Kidney tubule cell (primary cell): ENCODE results near the gene LAMB1.
"Not testable (repeated sequence)": the region's sequence is repeated elsewhere in the genome, so short reads cannot be mapped to it uniquely, and the experiment has no call there.

ENCODE experiments used
- DNase-seq: peaks from one replicate; pipeline ENCODE4 v3.0.0-alpha.2; 2018; ENCODE audit warnings: low spot score

The LAMB1 gene

DNA sequence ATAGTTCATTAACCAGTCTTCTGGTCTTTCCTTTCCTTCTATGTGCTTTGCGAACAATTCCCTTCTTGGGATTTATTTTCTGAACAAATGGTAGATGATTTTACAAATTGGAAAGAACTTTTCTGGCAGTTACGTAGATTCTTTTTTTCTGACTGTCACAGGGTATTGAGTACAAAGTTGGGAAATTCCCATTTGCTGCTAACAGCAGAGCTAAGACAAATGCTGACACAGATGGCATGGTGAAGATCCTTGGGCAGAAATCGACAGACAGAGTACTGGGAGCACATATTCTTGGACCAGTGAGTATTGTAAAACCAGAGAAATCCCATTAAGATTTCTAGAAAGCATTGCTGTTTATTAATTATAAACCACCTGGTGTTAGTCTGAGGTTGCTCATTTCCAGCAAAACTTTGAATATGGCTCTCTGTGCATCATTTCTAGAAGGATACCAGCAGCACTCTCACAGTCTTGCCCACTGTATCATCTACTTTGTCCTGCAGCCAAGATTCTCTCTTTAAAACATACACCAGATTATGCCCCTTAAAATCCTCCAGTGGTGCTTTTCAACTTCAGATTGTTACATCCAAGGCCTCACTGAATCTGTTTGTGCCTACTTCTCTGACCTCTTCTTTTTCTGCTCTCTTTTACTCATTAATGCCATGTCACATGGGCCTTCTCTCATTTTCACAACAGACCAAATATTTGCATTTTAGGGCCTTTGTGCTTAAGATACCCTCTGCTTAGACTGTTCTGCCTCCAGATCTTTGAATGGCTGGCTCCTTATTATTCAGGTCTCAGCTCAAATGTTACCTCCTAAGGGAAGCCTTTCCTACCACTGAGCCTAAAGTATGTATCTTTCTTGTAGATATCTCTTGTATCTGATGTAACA, 85.0 kb downstream of the LAMB1 start:
- DNase-seq = peak; percentile 12

DNA sequence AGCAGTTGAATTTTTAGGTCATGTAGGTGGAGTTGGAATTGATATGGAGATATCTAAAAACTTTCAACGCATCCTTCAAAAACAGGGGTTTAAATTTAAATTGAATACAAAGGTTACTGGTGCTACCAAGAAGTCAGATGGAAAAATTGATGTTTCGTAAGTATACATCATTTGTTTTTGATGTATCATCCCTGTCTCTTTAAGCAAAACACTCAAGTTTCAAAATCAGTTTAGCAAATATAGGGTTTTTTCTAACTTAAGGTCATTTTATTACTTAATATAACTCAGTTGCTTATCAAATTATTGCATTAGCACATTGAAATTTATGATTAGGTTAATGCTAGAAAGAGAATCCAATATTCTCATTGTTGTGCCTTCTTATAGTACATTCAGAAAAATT, 87.4 kb downstream of the LAMB1 start:
- DNase-seq = no peak

DNA sequence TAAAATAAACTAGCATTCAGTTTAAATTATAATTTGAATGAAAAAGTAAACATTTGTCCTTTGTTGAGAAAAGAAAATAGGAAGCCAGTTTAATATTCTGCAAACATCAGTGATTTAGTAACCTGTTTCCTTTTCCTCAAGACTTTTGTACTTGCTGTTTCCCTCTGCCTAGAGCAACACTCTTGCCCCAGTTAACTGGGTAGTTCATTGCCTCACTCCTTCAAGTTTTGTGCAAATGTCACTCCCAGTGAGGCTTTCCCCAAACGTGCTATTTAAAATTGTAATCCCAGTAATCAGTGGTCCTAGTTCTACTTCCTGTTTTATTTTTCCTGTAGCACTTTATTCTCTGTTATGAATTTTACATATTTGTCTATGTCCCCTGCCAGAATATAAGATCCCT, 88.1 kb downstream of the LAMB1 start:
- no peak for DNase-seq

DNA sequence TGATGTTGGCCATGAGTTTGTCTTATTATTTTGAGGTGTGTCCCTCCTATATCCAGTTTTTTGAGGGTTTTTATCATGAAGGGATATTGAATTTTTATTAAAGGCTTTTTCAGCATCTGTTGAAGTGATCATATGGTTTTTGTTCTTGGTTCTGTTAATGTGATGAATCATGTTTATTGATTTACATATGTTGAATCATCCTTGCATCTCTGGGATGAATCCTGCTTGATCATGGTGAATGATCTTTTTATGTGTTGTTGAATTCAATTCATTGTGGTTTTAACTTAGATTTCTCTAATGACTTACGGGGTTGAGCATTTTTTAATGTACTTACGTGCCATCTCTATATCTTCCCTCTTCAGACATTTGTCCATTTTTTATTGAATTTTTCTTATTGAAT, 89.1 kb downstream of the LAMB1 start:
- no peak for DNase-seq

DNA sequence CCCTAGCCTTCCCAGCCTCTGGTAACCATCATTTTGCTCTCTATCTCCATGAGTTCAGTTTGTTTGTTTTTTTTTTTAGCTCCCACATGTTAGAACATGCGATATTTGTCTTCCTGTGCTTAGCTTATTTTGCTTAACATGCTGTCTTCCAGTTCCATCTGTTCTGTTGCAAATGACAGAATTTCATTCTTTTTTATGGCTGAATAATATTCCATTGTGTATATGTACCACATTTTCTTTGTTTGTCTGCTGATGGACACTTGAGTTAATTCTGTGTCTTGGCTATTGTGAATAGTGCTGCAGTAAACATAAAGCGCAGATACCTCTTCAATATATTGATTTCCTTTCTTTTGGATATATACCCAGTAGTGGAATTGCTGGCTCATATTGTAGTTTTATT, 91.0 kb downstream of the LAMB1 start:
- no peak for DNase-seq

DNA sequence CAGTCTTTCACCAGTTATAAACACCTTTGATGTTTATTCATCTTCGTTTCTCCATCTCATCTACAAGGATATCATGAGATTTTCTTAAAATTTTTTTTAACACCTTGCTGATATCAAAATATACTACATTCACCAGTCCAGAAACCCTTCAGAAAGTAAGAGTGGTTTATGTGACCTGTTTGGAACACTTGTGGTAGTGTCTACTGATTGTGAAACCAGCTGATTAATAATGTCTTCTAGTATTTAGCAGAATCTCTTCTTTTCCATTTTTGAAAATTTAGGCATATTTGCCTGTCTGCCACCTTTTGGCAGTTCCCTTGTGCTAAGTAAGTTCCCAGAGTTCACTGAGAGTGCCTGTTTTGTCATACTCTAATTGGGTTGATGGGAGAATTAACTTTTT, 93.5 kb downstream of the LAMB1 start:
- DNase-seq = no peak

DNA sequence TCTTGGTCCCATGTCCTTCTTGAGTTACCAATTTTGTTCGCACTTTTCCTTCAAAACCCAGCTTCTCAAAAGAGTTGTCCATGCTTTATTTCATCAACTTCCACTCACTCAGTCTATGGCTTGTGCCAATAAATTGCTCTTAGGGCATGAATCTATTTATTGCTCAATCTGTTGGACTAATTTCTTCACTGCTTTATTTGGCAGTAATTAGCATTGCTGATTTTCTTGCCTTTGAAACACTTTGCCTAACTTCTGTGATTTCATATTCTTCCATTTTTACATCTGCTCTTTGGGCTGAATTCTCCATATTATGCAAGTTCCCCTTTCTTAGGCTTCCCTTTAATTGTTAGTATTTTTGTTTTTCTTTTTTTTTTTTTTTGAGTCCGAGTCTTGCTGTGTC, 95.2 kb downstream of the LAMB1 start:
- DNase-seq = no peak

DNA sequence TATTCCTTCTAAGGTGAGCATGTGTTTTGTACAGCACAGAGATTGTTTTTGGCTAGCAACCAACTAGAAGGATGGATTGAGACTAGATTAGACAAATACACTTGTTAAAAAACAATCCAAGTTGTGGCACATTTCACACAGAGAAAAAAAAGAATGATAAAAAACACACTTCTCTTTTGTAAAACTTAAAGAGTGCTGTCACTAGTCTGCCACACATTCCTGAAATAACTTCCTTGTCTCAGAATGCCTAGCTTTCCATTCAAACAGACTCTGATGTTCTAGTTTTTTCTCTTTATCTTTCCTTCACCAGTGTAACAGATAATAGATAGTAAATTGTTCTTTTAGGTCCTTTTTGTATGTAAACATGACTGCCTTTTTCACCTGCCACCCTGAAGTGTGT, 100.6 kb downstream of the LAMB1 start:
- peak; percentile 22 for DNase-seq

DNA sequence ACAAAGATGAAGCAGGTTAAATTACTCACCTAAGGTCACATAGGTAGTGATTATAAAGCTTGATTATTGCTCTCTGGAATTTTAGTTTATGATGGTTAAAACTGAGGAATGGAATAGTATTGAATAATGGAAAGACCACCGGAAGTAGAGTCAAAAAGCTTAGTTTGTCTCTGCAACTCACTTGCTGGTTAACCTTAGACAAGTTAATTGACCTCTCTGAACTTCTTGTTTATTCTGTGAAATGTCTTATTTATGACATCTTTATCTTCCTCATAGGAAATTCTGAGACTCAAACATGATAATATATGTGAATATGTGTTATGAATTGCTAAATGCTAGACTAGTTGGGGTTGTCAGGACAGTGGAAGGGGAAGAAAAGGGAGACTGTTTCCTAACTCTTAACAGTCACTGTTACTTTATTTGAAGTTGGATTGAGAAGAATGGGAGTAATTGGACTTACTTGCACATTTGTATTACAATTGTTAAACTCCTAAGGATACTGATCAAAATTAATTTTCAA, 102.4 kb downstream of the LAMB1 start:
- DNase-seq = no peak

DNA sequence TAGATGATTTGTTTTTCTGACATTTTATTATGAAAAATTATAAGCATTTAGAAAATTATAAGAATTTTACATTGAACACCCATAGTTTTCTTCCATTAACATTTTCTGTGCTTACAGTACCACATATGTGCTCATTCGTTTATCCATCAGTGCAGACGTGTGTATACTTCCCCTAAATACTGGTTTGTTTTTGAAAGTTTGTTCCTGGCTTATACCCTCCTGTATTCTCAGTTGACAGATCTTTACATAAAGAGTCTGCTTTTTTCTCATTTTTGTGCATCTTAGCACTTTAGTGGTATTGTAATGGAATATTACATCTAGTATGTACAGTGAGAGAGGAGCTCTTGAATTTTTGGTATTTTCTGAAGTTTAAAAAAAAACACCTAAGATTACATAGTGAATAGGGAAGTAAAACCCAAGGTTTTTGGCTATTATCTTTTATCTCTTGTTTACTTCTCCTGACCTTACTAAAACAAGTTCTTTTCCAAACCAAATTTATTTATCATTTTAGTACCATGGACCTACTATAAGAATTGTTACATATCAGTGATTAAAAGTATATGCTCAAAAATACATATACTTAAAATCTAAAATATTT, 103.9 kb downstream of the LAMB1 start:
- DNase-seq = no peak

DNA sequence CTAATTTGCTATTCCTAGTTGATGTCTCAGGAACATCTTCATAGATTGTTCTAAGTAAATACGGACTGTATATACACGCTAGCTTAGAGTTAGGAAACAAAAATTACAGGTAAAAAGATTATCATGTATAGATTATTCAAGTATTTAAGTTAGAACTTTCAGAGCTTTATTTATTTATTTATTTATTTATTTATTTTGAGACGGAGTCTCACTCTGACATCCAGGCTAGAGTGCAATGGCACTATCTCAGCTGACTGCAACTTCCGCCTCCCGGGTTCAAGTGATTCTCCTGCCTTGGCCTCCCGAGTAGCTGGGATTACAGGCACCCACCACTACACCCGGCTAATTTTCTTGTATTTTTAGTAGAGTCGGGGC, 110.6 kb downstream of the LAMB1 start:
- DNase-seq = not testable (repeated sequence)

DNA sequence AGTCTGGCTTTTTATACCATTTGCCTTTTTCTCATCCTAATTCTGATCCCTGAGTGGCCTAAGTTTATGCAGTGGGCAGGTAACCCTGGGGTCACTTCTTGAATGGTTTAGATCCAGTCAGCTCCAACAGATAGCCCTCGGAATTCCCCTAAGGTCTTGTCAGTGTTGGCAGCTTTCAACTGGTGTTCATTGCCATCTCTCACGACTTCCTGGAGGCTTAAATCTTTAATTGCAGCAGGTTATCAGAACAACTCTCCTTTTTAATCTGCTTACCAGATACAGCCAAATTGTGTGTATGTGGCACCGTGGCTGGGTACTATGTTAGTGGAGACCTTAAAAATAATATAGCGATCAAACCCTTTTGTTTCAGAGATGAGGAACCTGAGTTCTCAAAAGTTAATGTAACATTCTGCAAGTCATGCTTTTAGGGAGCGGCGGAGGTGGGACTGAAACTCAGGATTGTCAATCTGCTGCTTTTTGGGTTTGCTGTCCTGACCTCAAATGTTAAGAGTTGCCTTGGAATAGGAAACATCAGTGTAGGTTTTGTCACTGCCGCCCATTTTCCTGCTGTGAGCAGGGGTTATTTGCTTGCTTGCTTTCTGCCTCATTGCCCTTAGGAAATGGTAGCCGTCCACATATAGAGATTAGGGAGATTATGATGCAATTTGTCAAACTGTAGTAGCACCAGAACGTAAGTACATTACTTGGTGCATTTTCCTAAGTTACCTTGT, 111.2 kb downstream of the LAMB1 start:
- peak; percentile 22 for DNase-seq

DNA sequence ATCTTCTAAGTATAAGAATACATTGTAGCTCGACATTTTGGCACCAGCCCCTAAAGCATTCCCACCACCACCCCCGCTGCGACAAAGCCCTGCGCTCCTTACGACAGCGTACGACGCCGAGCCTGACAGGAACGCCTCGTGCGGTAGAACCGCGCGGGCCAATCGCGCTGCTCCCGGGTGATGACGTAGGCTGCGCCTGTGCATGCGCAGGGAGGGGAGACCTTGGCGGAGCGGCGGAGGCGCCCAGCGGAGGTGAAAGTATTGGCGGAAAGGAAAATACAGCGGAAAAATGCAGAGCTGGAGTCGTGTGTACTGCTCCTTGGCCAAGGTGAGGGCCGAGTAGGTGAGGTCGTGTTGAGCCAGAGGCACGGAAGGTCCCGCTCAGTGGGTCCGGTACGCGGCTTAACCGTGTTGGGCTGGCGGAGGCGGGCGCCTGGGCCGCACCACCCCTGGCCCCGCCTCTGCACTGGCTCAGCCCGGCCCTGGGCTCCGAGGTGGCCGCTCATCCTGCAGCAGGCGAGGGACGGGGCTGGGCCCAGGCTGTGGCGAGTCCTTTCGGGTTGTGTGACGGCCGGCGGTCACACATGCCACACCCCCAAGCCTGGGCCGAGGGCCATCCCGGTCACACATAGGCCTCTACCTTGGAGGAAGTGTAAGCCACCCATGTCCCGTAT, 111.9 kb downstream of the LAMB1 start, which contains the start of gene DLD:
Gene DLD, plus strand, starts transcription at position 222 of the 674 bp plus-strand sequence. Its CDS starts 68 bp downstream, at position 290.
- peak; percentile 93 for DNase-seq

DNA sequence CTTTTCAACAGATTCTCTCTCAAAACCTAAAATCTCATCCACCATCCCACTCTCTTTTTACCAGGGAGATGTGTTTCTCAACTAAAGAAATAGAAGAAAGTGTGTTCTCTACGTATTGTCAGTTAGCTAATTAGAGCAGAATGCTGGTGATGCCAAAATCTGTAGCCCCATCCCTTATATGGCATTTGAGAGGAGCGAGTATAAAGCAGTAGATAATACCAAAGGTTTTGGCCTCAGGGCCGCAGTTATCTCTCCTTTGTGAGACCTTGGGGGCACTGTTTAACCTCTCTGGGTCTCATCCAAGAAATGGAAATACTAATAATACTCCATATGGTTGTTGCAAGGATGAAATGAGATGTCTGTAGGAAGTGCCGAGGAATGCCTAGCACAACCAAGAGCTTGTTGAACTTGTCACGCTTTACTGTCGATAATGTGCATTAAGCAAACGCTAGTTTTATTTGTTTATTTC, 112.4 kb downstream of the LAMB1 start:
- no peak for DNase-seq

DNA sequence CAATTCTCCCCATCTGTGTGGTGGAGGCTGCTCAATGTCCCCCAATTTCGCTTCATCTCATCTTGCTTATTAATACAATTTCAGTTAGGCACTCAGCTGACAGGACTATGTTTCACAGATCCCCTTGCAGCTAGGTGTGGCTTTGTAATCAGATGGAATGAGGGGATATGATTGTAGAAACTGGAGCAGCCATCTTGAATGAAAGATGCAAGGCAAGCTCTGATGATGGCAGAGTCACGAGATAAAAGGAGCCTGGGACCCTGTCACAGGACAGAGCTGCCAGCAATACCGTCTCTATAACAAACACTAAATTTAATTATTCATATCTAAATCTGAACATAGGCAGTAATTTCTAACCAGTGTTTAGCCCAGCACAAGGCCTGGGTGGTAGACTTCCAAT, 113.0 kb downstream of the LAMB1 start:
- no peak for DNase-seq

DNA sequence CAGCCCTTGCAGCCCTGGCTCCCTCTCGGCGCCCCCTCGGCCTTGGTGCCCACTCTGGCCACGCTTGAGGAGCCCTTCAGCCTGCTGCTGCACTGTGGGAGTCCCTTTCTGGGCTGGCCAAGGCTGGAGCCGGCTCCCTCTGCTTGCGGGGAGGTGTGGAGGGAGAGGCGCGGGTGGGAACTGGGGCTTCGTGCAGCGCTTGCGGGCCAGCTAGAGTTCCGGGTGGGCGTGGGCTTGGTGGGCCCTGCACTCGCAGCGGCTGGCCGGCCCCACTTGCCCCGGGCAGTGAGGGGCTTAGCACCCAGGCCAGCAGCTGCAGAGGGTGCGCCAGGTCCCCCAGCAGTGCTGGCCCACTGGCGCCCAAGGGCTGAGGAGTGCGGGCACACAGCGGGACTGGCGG, 115.1 kb downstream of the LAMB1 start:
- DNase-seq = not testable (repeated sequence)

DNA sequence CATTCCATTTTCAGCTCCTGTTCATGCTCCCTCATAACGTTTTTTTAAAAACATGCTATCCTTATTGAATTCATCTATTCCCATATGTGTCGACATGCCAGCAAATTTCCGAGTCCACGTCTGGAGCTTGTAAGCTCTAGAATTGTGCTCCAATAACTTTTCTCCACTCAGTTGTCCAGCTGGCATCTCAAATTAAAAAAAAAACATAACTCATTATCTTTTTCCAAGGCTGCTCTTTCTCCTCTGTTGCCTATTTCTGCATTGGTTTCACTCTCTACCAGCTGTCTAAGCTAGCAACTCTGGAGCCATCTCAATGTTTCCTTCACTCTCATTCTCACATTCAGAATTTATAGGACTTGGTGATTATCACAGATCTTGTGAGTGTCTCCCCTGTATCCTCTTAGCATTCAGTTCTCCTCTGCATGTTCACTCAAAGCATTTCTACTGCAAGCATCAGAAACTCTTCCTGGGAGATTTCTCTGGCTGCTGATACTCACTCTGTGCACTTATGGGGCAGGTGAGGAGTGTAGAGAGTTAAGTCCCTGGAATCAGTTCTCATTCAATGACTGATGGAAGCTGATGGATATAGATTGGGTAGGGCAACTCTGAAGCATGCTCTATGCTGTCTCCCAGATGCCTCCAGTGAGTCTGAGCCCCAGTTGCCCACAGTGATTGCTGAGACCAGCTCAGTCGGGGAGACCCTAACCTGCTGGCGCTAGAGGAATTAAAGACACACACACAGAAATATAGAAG, 118.7 kb downstream of the LAMB1 start:
- DNase-seq = no peak

DNA sequence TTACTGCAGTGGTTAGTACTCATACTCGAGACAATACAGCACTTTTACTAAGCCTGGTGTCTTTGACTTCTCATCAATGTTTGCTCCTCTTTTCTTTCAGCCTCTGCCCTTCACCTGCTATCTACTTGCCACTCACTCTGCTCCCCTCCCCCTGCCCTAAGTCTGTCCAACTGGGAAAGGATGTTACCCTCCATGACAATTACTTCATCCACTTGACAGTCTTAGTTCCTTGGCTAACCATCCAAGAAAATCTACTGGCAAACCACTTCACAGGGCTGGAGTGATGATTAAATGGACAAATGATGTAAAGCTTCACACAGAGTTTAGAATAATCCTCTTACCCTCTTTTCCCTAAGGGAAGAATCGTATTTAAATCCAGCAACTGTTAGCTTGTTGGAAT, 120.2 kb downstream of the LAMB1 start:
- DNase-seq = peak; percentile 14

DNA sequence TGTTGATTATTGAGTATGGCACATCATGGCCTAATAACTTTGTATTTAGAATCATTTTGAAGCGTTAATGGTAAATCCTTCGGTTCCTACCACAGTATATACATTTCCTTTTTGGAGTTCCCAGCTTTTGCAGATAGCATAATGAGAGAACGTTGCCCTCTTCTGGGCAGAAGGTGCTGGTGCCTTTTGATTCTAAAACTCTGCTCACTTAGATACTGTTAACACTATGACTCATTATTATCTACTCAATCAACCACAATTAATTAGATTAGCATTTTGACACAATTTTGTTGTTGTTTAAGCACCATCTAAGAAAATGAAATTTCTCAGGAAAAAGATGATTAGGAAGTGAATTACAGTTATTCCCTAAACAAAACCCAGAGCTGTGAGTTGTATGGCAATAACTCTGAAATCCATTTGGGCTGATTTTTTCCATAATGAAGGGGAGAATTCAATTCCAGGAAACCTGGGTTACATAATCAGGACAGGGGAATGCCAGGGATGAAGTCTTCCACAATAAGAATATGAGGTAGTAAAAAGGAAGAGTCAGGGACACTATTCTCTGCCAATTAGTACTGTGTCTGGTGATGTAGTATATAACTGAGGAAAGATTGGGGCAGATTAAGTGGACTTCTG, 123.4 kb downstream of the LAMB1 start:
- DNase-seq = peak; percentile 65

DNA sequence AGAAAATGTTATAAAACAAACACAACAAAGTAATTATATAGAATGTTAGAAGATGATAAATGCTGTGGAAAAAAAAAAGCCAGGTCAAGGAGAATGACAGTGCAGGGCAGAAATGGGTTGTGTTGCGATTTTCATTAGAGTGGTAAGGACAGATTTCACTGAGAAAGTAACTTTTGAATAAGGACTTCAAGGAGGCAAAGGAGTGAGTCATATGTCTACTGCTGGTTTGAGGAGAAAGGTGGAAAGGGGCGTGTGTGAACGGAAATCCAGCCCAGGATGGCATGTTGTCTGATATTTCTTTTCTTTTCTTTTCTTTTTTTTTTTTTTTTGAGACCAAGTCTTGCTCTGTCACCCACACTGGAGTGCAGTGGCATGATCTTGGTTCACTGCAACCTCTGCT, 124.3 kb downstream of the LAMB1 start:
- DNase-seq = no peak
